GM23338 (cell line): Measurements from ENCODE around the gene CECR2. TPM values are rescaled to one million over a fixed set of nuclear protein-coding genes. Genes with fewer than 3 reads are reported as not detected.
A peak's percentile ranks its signal among the peaks of the same experiment; 100 is the strongest.

Source experiments
- ATAC-seq: fragments of 200-7000 bp; cut with Tn5 transposase; 3 replicates; pipeline ENCODE4 v1.9.1; 2020
- DNase-seq: peaks from one replicate; pipeline ENCODE4 v3.0.0-alpha.2; 2015; ENCODE audit warnings: low spot score
- H2AFZ ChIP-seq: fragments of 200-600 bp; sonication (generic); 2 replicates; pipeline ENCODE4 v1.8.0; 2016; ENCODE audit warnings: antibody characterized with exemption, mild to moderate bottlenecking, moderate library complexity
- H3F3A ChIP-seq: fragments of 200-600 bp; sonication (generic); replicated peaks from 2 replicates; pipeline ENCODE4 v1.8.0; 2017; ENCODE audit warnings: antibody characterized with exemption, mixed run types, low read depth
- H3K27ac ChIP-seq: fragments of 200-600 bp; sonication (generic); 2 replicates; pipeline ENCODE4 v1.6.1; 2016; ENCODE audit warnings: low read depth
- H3K27me3 ChIP-seq: fragments of 200-600 bp; sonication (generic); 2 replicates; pipeline ENCODE4 v1.8.0; 2016; ENCODE audit warnings: mild to moderate bottlenecking, mixed run types, moderate library complexity; ENCODE audit not compliant: insufficient read depth
- H3K36me3 ChIP-seq: fragments of 200-600 bp; sonication (generic); 2 replicates; pipeline ENCODE4 v1.8.0; 2016; ENCODE audit warnings: mild to moderate bottlenecking; ENCODE audit not compliant: insufficient read depth
- H3K4me1 ChIP-seq: fragments of 200-600 bp; sonication (generic); 2 replicates; pipeline ENCODE4 v1.8.0; 2016; ENCODE audit warnings: mild to moderate bottlenecking, moderate library complexity; ENCODE audit not compliant: insufficient read depth
- H3K4me2 ChIP-seq: fragments of 200-600 bp; sonication (generic); 2 replicates; pipeline ENCODE4 v1.7.1; 2017; ENCODE audit warnings: mixed run types
- H3K4me3 ChIP-seq: fragments of 200-600 bp; sonication (generic); 2 replicates; pipeline ENCODE4 v1.6.1; 2016; ENCODE audit warnings: mixed run types
- H3K79me2 ChIP-seq: fragments of 200-600 bp; sonication (generic); replicated peaks from 2 replicates; pipeline ENCODE4 v1.8.0; 2017; ENCODE audit warnings: mild to moderate bottlenecking; ENCODE audit not compliant: insufficient read depth
- H3K9me2 ChIP-seq: fragments of 200-600 bp; sonication (generic); 2 replicates; pipeline ENCODE4 v1.8.0; 2017; ENCODE audit not compliant: insufficient read depth
- H4K20me1 ChIP-seq: fragments of 200-600 bp; sonication (generic); replicated peaks from 2 replicates; pipeline ENCODE4 v1.8.0; 2017; ENCODE audit warnings: mild to moderate bottlenecking; ENCODE audit not compliant: insufficient read depth
- H3K27ac Mint-ChIP-seq: 2 replicates; pipeline ENCODE4 v1.8.0; 2020; ENCODE audit warnings: inconsistent platforms, mild to moderate bottlenecking, moderate library complexity, mixed read lengths
- H3K27me3 Mint-ChIP-seq: 3 replicates; pipeline ENCODE4 v1.8.0; 2022; ENCODE audit warnings: low read depth, mild to moderate bottlenecking, moderate library complexity, mixed read lengths, inconsistent platforms; ENCODE audit not compliant: insufficient read depth, poor library complexity
- H3K36me3 Mint-ChIP-seq: 3 replicates; pipeline ENCODE4 v1.8.0; 2021; ENCODE audit warnings: low read depth, mild to moderate bottlenecking, inconsistent platforms, moderate library complexity, mixed read lengths
- H3K4me1 Mint-ChIP-seq: 3 replicates; pipeline ENCODE4 v1.8.0; 2020; ENCODE audit warnings: mild to moderate bottlenecking, inconsistent platforms, mixed read lengths
- H3K4me3 Mint-ChIP-seq: 3 replicates; pipeline ENCODE4 v1.8.0; 2021; ENCODE audit warnings: moderate library complexity, mild to moderate bottlenecking, inconsistent platforms, mixed read lengths
- H3K9me3 Mint-ChIP-seq: 3 replicates; pipeline ENCODE4 v1.8.0; 2020; ENCODE audit warnings: moderate library complexity, mild to moderate bottlenecking, inconsistent platforms, mixed read lengths
- CREB1 ChIP-seq: fragments of 250-450 bp; sonication (Bioruptor Pico); IDR thresholded peaks from 2 replicates; pipeline ENCODE4 v1.5.0; 2020; ENCODE audit warnings: low read depth, mild to moderate bottlenecking, moderate library complexity
- EZH2 ChIP-seq: fragments of 200-600 bp; sonication (generic); IDR thresholded peaks from one replicate; pipeline ENCODE4 v1.8.0; 2017; ENCODE audit warnings: antibody characterized with exemption, mild to moderate bottlenecking, low read depth; ENCODE audit not compliant: unreplicated experiment
- EZH2phosphoT487 ChIP-seq: fragments of 200-600 bp; sonication (generic); IDR thresholded peaks from one replicate; pipeline ENCODE4 v1.8.1; 2018; ENCODE audit warnings: antibody characterized with exemption; ENCODE audit not compliant: unreplicated experiment
- NANOG ChIP-seq: IDR thresholded peaks from 2 replicates; pipeline ENCODE4 v1.6.1; 2016; ENCODE audit warnings: antibody characterized with exemption, borderline replicate concordance
- STAT1 ChIP-seq: IDR thresholded peaks from one replicate; pipeline ENCODE4 v1.6.1; 2016; ENCODE audit warnings: antibody characterized with exemption; ENCODE audit not compliant: unreplicated experiment
- ZNF331 ChIP-seq: fragments of 250-450 bp; sonication (Bioruptor Pico); IDR thresholded peaks from 2 replicates; pipeline ENCODE4 v1.5.0; 2020; ENCODE audit warnings: low read depth, mild to moderate bottlenecking, moderate library complexity
- polyA plus RNA-seq: library from polyadenylated mRNA; unstranded; fragments of >200 nt; fragmentation: Nextera tagmentation; extraction: Ambion mirVana; gene quantifications from 2 replicates; pipeline ENCODE4 v1.2.1, GENCODE V29; 2016
- total RNA-seq: library from RNA; depleted of rRNA; stranded (reverse); fragments of >200 nt; shearing (Covaris generic); gene quantifications from 2 replicates; pipeline ENCODE4 v1.2.3, GENCODE V29; 2014
- TF ChIP-seq, protein P1 (sequence below): IDR thresholded peaks from 2 replicates; pipeline ENCODE4 v1.6.1; 2016; ENCODE audit warnings: antibody characterized with exemption
- TF ChIP-seq, protein P2 (sequence below): IDR thresholded peaks from one replicate; pipeline ENCODE4 v1.6.1; 2018; ENCODE audit warnings: antibody characterized with exemption; ENCODE audit not compliant: unreplicated experiment

Gene CECR2
- total and polyA plus RNA-seq, 2 experiments from 2014 or later = 18.4 to 110 TPM

DNA sequence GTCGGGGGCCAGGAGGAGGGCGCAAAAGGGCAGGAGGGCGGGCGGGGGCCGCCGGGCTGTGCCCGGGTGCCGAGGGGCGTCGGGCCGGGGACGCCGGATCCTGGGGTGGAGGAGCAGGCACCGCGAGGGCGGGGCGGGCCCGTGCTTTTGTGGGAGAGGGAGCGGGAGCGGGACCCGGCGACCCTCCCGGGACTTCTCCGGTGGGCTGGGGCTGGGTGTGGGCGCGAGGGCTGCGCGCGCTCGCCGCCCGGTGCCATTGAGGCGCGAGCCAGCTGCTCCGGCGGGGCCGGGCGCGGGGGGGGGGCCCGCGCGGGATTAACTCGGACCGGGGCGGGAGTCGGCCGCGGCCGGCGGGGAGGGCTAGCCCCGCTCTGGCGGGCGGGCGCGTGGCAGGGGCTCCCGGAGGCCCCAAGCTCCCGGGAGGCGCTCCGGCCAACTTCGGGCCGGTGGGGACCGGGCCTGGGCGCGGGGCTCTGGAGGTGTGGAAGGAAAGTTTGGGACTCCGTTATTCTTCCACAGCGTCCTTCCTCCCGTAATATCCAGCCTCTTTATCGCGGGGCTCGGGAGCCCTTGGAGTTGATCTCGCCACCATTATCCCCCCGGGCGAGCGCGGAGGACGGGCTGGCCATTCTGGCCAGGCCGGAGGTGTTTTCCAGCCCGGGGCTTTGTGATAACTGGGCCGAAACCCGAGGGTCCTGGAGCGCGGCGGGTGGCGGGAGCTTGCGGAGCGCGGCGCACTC is 936 bp downstream of the CECR2 start:
- Histone ChIP-seq H3K79me2 (peaks cover 73% of the 10 kb centered on the region), H3K4me2 (peak overlapping the region; percentile 88), H3K27me3 (no peaks in the 10 kb centered on the region), H3K27ac (peak overlapping the region; percentile 76), H3K36me3 (no peaks in the 10 kb centered on the region), H3K4me3 (peak overlapping the region; percentile 92), H3K4me1 (peaks cover 59% of the 10 kb centered on the region), H4K20me1 (peaks cover 34% of the 10 kb centered on the region), H3K9me2 (no peaks in the 10 kb centered on the region), H3F3A (peaks cover 21% of the 10 kb centered on the region), H2AFZ (no peak overlapping the region)
- TF ChIP-seq EZH2phosphoT487 (no peak), CREB1 (CRISPR knock-in tag) (no peak)
- Mint-ChIP-seq H3K4me3 (peak overlapping the region; percentile 87), H3K36me3 (peaks cover 3% of the 10 kb centered on the region; the same call in 1 of the 3 replicates), H3K9me3 (no peaks in the 10 kb centered on the region), H3K27ac (no peak overlapping the region), H3K27me3 (peaks cover 7% of the 10 kb centered on the region), H3K4me1 (peaks cover 42% of the 10 kb centered on the region)
- ATAC-seq (no peak; the same call in 2 of the 3 replicates), DNase-seq (peak; percentile 51)

DNA sequence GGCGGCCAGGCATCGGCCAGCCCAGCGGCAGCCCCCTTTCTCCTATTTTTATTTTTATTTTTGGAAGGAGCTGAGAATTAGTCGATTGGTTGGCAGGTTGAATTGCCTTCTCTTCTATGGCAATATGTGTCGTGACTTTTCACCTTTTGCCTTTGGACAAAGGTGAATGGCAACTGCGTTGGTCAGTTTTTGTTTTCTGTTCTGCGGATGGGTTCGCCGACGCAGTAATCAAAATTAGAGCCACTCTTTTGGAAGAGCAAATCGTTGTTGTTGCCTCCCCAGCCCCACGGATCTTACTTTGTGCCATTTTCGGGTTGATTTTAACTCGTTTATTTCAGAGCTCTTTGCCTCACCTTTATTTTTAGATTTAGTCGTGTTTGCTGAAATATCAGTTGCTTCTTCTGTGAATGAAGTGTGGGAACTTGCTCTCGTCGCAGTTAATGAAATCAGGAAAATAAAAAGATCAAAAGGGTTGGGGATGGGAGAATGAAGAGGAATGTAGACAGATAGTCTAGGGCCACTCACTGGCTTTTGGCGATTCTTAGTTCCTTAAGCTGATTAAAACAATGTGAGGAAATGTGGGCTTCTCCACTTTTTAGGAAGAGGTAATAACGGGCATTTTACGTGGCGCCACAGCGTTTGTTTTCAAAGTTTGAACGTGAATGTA is 1.6 kb downstream of the CECR2 start:
- Histone ChIP-seq H3K4me1 (peaks cover 66% of the 10 kb centered on the region), H4K20me1 (peaks cover 41% of the 10 kb centered on the region), H3K9me2 (no peaks in the 10 kb centered on the region), H3K27ac (peak overlapping the region; percentile 67), H3K27me3 (no peaks in the 10 kb centered on the region), H3K4me2 (peak overlapping the region; percentile 88), H2AFZ (no peak overlapping the region), H3F3A (peaks cover 21% of the 10 kb centered on the region), H3K79me2 (peaks cover 76% of the 10 kb centered on the region), H3K36me3 (no peaks in the 10 kb centered on the region), H3K4me3 (peak overlapping the region; percentile 92)
- no peaks in the 10 kb centered on the region for H3K9me3 Mint-ChIP-seq
- TF ChIP-seq EZH2phosphoT487 = no peak
- TF ChIP-seq, protein P1, sequence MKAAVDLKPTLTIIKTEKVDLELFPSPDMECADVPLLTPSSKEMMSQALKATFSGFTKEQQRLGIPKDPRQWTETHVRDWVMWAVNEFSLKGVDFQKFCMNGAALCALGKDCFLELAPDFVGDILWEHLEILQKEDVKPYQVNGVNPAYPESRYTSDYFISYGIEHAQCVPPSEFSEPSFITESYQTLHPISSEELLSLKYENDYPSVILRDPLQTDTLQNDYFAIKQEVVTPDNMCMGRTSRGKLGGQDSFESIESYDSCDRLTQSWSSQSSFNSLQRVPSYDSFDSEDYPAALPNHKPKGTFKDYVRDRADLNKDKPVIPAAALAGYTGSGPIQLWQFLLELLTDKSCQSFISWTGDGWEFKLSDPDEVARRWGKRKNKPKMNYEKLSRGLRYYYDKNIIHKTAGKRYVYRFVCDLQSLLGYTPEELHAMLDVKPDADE = no peak
- TF ChIP-seq NANOG = no peak
- no peak for TF ChIP-seq STAT1
- TF ChIP-seq ZNF331 (CRISPR knock-in tag) = no peak
- TF ChIP-seq, protein P2, sequence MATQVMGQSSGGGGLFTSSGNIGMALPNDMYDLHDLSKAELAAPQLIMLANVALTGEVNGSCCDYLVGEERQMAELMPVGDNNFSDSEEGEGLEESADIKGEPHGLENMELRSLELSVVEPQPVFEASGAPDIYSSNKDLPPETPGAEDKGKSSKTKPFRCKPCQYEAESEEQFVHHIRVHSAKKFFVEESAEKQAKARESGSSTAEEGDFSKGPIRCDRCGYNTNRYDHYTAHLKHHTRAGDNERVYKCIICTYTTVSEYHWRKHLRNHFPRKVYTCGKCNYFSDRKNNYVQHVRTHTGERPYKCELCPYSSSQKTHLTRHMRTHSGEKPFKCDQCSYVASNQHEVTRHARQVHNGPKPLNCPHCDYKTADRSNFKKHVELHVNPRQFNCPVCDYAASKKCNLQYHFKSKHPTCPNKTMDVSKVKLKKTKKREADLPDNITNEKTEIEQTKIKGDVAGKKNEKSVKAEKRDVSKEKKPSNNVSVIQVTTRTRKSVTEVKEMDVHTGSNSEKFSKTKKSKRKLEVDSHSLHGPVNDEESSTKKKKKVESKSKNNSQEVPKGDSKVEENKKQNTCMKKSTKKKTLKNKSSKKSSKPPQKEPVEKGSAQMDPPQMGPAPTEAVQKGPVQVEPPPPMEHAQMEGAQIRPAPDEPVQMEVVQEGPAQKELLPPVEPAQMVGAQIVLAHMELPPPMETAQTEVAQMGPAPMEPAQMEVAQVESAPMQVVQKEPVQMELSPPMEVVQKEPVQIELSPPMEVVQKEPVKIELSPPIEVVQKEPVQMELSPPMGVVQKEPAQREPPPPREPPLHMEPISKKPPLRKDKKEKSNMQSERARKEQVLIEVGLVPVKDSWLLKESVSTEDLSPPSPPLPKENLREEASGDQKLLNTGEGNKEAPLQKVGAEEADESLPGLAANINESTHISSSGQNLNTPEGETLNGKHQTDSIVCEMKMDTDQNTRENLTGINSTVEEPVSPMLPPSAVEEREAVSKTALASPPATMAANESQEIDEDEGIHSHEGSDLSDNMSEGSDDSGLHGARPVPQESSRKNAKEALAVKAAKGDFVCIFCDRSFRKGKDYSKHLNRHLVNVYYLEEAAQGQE = no peak
- TF ChIP-seq EZH2 = no peak
- peaks cover 48% of the 10 kb centered on the region for H3K4me1 Mint-ChIP-seq
- peaks cover 6% of the 10 kb centered on the region for H3K27me3 Mint-ChIP-seq
- peak overlapping the region; percentile 87 for H3K4me3 Mint-ChIP-seq
- DNase-seq = no peak
- peak overlapping the region; percentile 65 for H3K27ac Mint-ChIP-seq
- peaks cover 5% of the 10 kb centered on the region; the same call in 1 of the 3 replicates for H3K36me3 Mint-ChIP-seq
- ATAC-seq = no peak
